Endometrial microvascular endothelial cells (primary cell): ENCODE measurements around the gene MOCOS. TPM values are rescaled to one million over a fixed set of nuclear protein-coding genes. Genes with fewer than 3 reads are reported as not detected.
"Not testable (repeated sequence)": the region's sequence is repeated elsewhere in the genome, so short reads cannot be mapped to it uniquely, and the experiment has no call there.

Experiments
- in situ Hi-C: cut with HindIII; loops from 2 replicates; pipeline ENCODE4 v1.10.0; 2017; ENCODE audit warnings: low sequenced_read_pairs, low pct_unique_long_range_greater_than_20kb; ENCODE audit errors: inconsistent ontology term
- total RNA-seq: library from RNA; depleted of rRNA; stranded (reverse); fragments of >200 nt; gene quantifications from one replicate; pipeline ENCODE4 v1.2.3, GENCODE V29; 2015; ENCODE audit errors: inconsistent ontology term

The MOCOS gene, protein sequence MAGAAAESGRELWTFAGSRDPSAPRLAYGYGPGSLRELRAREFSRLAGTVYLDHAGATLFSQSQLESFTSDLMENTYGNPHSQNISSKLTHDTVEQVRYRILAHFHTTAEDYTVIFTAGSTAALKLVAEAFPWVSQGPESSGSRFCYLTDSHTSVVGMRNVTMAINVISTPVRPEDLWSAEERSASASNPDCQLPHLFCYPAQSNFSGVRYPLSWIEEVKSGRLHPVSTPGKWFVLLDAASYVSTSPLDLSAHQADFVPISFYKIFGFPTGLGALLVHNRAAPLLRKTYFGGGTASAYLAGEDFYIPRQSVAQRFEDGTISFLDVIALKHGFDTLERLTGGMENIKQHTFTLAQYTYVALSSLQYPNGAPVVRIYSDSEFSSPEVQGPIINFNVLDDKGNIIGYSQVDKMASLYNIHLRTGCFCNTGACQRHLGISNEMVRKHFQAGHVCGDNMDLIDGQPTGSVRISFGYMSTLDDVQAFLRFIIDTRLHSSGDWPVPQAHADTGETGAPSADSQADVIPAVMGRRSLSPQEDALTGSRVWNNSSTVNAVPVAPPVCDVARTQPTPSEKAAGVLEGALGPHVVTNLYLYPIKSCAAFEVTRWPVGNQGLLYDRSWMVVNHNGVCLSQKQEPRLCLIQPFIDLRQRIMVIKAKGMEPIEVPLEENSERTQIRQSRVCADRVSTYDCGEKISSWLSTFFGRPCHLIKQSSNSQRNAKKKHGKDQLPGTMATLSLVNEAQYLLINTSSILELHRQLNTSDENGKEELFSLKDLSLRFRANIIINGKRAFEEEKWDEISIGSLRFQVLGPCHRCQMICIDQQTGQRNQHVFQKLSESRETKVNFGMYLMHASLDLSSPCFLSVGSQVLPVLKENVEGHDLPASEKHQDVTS
- 5.2 TPM for total RNA-seq

DNA sequence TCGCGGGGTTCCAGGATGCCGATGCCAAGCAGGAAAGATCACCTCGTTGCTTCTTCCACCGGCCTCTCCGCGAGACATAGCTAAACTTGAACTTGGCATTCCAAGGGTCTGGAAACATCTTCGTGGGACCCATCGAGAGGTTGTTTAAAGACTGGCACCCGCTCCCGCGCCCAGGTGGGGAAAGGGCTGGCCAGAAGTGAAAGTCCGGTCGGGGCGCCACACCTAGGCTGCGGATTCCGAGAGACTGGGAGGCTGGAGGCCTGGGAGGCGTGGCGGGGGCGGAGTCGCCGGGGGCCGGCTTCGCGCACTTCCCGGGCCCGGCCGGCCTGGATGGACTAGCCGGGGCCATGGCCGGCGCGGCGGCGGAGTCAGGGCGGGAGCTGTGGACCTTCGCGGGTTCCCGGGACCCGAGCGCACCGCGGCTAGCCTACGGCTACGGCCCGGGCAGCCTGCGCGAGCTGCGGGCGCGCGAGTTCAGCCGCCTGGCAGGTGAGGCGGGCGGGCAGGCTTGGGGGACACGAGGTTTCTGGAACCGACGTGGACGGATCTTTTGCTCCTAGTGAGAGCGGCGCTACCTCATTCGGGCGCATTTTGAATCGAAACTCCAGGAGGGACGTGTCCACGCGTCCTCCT lies at the start of gene MOCOS:
TSS of gene MOCOS (plus strand) at position 305 of the 633 bp plus-strand sequence. CDS start at position 348, 43 bp downstream.
- in situ Hi-C loops = no loop called here

DNA sequence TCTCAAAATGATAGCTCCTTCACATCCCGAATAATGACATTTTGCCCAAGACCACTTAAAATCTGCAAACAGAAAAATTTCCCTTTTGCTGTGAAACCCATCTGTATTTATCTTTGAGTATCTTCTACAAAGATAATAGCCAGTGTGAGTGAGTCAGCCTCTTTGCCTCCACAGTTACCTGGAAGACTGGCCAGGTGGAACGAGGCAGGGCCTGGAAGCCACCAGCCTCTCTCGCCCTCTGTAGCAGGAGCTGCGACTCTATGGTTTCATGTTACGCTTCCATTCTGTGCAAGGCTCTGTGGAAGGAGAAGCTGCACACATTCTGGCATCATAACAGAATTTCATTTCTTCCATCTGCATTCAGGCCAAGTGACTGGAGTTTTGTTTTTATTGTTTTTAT lies 48.1 kb upstream of the MOCOS start:
- in situ Hi-C loops = no loop called here

DNA sequence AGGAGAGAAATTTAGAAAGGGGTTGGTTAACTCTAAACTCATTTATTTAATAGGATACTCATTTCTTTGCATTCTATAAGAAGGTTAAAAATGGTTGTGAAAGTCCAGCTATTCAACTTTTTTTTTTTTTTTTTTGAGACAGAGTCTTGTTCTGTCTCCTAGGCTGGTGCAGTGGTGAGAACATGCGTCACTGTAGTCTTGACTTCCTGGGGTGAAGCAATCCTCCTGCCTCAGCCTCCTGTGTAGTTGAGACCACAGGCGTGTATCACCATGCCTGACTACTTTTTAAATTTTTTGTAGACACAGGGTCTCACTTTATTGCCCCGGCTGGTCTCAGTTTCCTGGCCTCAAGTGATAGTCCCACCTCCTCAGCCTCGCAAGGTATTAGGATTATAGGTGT lies 45.7 kb upstream of the MOCOS start:
- in situ Hi-C loops = no loop called here

DNA sequence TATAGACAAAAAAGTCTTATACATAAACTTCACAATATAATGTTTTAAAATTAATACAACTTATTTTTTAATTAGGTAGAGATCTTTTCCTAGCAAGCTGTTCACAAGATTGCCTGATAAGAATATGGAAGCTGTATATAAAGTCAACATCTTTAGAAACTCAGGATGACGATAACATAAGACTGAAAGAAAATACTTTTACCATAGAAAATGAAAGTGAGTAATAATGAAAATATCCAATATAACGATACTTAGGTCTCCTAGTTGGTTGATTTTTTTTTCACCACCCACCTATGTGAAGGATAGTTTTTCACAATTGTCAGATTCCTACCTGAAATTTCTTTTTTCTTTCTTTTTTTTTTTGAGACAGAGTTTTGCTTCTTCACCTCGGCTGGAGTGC lies 44.5 kb upstream of the MOCOS start:
- in situ Hi-C loops = no loop called here

DNA sequence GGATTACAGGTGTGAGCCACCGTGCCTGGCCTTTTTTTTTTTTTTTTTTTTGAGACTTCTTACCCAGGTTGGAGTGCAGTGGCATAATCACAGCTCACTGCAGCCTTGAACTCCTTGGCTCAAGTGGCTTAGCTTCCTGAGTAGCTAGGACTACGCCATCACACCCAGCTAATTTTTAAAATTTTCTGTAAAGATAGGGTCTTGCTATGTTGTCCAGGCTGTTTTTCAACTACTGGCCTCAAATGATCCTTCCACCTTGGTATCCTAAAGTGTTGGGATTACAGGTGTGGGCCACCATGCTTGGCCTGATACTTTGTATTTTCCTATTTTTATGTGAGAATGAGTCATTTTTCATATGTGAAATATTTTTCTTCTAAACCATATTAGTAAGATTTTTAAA lies 43.9 kb upstream of the MOCOS start:
- in situ Hi-C loops = no loop called here

DNA sequence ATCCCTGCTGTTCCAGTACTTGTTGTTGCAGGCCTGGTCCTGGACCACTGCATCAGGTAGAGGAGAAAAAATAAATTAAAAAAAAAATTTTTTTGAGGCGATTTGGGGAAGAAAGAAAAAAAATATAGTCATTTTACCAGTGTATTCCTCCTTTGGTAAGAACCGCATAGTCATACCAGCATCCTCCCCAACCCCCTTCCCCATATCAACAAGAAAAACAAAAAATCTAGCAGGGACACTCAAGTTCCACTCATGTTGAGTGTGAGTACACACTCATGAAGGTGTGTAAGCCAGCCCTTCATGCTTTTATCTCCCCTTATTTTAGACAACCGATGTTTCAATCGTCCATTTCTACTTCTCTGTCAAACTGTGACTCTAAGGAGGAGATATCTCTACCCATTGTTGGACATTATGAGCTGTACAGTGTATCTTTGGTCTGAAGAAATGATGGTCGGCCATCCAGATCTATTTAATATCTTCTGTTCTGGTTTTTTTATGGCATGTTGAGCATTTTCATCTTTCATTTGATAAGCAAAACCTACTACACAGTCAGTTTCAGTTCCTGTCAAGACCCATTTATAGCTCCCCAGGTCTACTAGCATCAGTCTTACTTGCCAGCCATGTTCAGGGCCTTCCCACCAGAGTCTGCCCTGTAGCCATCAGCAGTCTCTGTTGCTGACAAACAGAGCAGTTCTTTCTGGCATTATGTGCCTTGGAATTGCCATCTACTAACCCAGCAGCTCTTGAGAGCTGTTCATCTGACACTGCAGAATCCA lies 37.6 kb upstream of the MOCOS start:
- in situ Hi-C loops = no loop called here

DNA sequence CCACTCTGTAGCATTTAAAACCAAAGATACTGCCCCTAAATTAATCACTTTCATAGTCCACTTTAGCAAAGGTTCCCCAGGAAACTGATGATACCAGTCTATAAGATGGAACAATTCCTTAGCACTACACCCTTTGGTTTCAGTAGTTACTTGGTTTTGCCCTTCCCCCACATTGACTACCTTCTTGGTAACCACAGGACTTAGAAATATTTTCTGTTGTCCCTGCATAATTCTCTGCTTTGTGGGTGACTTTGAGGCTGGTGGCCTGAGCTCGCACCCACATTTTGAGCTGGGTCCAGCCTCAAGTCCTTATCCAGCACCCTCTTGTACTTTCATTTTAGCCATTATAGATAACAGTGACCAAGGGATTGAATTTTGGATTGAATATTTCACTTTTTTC lies 34.5 kb upstream of the MOCOS start:
- in situ Hi-C loops = no loop called here

DNA sequence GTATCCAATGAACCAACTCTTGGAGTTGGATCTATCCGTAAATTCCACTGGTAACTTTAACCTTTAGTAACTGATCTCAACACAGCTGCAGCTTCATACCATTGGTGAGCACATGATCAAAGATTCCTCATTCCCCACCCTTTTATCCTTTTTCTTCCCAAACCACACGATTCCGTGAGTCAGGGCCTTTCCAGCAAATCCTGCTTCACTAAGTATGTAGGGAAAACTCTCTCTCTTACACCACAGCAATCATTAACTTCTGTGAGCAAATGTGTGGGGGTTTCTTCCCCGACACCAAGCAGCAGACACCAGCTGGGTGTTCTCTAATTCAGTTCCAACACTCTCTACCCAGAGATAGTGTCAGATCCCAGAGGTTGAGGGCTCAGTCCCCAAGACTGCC lies 34.1 kb upstream of the MOCOS start:
- in situ Hi-C loops = no loop called here

DNA sequence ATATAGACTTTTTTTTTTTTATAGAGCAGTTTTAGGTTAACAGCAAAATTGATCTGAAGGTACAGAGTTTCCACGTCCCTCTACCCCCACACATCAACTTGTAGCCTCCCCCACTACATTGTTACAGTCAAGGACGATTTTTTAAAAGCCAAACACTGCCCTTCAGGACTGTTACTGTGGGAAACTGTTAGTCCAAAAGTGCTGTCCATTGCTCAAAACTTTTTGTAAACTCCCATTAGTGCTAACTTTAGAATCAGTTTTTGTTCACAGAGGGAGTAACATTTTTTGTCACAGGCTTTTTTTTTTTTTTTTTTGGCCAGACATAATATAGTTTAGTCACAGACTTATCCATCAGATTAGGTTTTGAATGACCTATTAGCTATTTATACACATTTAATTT lies 33.5 kb upstream of the MOCOS start:
- in situ Hi-C loops = no loop called here

DNA sequence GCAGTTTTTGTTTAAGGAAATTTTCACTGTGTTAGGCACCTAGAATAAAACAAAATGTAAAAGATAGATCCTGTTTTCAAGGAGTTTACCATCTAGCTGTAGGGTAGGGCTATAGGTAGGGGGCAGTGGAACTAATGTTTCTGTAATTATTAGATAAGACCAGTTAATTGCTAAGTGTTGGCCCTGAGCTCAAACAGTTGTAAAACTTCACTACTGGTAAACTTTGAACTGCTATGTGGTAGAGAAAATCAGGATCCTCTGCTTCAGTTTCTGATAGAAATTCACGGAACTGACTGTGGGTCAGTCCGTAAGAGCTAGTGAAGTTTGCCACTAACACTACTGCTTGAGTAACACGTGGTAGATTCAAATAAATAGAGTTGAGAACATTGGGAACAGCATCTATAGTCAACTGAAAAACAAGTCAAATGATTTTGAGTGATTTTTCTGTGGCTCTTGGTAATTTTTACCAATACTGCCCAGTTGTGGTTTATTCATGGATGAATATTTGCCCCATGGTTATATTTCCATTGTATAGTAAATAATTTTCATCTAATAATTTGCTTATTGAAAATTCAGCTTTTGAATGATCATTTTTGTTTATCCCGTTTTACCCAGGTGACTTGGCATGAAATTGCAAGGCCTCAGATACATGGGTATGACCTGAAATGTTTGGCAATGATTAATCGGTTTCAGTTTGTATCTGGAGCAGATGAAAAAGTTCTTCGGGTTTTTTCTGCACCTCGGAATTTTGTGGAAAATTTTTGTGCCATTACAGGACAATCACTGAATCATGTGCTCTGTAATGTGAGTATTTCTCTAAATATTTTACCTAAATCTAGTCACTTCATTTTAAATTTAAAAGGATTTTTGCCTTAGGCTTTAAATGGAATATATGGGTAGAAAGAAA lies 31.2 kb upstream of the MOCOS start:
- in situ Hi-C loops = no loop called here

DNA sequence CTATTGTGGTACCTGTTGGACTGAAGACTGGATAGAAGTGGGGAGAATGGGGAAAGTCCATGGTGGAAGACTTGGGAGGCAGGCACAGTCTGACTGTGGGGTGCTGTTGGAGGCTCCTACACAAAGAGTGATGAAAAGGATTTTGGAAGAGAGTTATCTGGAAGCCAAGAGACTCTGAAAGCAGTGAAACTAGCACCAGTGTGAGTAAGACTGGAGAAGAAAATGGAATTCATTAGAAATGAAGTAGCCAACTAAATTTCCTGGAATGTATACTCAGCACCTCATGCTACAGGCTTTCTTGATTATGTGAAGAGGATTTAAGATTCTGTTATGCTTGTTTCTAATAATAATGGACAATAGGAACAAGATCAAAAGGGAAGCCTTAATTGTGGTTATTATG lies 29.9 kb upstream of the MOCOS start:
- in situ Hi-C loops = no loop called here

DNA sequence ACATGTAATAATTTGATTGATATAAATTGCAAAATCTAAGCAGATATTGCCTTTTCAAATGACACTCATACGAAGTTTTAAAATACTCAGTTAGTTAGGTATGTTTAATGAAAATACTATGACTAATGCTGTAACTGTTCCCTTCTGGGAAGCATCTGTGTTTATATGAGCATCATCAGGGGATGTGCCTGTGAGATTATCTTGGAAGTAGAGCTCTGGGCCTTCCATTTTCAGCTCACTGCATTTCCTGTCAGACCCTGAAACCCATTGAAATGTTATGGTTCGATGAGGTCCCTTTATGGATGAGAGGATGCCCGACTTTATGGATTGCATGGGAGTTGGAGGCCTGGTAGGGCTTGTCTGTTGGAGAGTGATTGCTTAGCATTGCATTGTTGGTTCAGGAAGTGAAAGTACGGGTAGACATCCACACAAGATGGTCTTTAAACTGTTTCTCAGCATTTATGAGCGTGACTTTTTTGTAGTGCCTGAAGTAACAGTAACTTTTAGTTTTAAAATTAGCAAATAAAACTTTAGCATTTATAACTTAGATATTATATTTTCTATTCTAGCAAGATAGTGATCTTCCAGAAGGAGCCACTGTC lies 28.9 kb upstream of the MOCOS start:
- in situ Hi-C loops = no loop called here

DNA sequence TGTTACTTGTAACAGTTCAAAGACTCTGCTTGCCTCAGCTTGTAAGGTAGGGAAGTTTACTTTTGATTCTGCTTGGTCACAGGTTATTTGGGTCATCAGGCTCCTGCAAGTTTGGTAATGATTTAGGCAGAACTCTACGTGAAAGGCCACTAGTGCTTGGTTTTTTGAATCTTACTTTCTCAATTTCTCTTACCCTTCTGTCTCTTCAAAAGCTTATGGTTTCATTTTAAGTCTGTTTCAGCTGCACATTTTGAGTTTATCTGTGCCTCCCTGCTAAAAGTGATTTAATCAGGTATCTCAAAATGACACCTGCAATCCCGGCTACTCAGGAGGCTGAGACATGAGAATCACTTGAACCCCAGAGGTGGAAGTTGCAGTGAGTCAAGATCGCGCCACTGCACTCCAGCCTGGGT lies 26.3 kb upstream of the MOCOS start:
- in situ Hi-C loops = no loop called here

DNA sequence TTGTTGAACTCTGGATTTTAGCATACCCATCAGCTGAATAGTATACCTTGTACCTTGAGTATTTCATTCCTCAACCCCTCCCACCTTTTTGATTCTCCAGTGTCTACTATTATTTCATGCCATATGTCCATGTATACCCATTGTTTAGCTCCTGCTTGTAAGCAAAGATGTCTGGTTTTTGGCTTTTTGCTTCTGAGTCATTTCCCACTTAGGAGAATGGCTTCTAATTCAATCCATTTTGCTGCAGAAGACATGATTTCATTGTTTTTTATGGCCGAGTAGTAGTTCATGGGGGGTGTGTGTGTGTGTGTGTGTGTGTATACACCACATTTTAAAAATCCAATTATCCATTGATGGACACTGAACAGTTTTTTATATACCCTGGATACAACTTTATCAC lies 24.3 kb upstream of the MOCOS start:
- in situ Hi-C loops = no loop called here

DNA sequence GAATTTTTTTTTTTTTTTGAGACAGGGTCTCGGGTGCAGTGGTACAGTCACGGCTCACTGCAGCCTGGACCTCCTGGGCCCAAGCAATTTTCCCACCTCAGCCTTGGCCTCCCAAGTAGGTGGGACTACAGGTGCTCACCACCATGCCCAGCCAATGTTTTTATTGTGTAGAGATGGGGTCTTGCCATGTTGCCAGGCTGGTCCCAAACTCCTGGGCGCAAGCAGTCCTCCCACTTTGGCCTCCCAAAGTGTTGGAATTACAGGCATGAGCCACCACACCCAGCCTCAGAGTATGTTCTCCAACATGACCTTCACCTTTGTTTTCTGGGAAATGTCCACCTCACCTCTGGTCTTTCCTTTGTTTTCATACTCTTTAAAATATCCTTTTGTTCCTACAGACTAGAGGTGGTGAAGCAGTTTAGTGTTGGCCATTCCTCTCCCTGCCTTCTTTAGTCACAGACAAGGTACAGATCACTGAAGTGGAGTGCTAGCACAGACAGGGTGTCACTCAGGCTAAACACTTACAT lies 19.5 kb upstream of the MOCOS start:
- in situ Hi-C loops = no loop called here

DNA sequence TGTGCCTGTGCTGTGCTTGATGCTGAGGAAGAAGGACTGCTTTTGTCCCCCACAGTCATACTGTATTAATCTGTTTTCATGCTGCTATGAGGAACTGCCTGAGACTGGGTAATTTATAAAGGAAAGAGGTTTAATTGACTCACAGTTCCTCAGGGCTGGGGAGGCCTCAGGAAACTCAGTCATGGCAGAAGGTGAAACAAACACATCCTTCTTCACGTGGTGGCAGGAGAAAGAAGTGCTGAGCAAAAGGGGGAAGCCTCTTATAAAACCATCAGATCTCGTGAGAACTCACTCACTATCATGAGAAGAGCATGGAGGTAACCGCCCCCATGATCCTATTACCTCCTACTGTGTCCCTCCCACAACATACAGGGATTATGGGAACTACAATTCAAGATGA lies 19.0 kb upstream of the MOCOS start:
- in situ Hi-C loops = not testable (repeated sequence)

DNA sequence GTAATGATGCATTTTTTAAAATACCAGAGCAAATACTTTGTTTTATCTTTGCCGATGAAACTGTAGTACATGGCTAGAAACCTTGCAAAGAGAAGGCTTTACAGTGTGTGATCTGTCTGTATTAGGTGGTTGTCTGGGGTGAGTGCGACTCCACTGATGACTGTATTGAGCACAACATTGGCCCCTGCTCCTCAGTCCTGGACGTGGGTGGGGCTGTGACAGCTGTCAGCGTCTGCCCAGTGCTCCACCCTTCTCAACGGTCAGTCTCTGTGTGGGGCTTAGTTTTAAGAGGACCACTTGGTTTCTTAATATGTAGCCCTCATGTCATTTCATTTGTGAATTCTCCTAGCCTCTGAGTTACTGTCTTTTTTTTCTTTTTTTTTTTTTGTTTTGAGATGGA lies 17.4 kb upstream of the MOCOS start:
- in situ Hi-C loops = no loop called here
